GM18502 (cell line): ENCODE results near the gene STOM.
A peak's percentile ranks its signal among the peaks of the same experiment; 100 is the strongest.

Source experiments
- ATAC-seq: cut with Tn5 transposase; IDR thresholded peaks from one replicate; pipeline ENCODE4 v1.9.1; 2021; ENCODE audit warnings: mild to moderate bottlenecking; ENCODE audit not compliant: unreplicated experiment, poor library complexity

STOM gene

DNA sequence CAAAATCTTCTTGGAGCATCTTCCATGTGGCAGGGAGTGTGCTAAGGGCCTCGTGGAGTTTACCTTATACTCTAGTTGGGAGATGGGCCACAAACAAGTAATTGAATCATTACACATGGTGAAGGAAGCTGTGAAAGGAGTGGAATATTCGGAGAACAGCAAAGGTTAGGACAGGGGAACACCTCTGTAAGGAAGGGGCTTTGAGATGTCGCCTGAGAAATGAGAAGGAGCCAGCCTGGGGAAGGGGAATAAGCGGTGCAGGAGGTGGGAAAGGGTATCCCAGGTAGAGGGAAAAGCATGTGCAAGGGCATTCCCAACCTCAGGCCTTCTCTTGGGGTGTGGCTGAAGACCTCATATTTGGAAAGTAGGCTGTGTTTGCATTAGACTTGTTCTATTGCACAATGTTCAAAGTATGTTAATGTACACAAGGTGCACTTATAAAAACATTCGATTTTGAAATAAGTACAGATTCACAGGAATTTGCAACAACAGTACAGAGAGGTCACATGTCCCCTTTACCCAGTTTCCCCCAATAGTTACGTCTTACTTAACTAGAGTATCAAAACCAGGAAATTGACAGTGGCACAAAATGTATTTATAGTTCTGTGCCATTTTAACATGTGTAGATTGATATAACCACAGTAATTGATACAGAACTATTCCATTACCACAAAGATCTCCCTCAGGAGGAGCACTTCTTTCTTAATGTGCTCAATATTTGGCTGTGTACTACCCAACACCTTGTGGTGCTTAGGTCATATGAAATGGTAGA lies 2.4 kb upstream of the STOM start:
- ATAC-seq: no peak

DNA sequence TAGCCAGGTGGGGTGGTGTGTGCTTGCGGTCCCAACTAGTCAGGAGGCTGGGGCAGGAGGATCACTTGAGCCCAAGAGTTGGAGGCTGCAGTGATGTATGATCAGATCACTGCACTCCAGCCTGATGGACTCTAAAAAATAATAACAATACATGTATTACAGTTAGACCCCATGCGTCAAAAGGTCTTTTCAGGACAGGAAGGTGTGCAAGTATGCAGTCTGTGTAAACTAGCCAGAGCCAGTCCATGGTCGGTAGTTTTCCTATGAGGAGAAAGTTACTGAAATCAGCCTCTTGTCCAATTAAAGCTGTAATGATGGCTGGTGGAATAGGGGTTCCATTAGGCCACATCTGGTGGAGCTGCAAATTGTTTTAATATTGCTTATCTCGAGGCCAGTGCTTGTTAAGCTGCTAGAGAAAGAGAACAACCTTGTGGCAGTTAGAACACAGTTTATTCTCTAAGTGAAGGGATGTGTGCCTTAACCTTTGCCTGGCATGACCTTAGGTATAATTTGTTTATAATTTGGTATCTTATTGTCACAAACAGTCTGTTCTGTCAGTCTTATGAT lies 1.5 kb upstream of the STOM start:
- ATAC-seq: no peak

DNA sequence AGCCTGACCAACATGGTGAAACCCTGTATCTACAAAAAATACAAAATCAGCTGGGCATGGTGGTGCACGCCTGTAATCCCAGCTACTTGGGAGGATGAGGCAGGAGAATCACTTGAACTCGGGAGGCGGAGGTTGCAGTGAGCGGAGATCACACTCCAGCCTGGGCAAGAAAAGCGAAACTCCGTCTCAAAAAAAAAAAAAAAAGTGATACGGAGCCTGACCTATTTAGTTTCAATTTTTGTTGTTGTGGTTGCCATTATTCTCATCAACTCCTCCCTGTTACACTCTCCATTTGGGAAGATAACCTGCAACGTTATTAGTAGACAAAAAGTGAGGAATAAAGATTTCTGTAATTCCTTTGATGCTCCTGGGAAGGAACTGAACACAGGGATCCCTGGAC lies 1.3 kb downstream of the STOM start:
- no peak for ATAC-seq

DNA sequence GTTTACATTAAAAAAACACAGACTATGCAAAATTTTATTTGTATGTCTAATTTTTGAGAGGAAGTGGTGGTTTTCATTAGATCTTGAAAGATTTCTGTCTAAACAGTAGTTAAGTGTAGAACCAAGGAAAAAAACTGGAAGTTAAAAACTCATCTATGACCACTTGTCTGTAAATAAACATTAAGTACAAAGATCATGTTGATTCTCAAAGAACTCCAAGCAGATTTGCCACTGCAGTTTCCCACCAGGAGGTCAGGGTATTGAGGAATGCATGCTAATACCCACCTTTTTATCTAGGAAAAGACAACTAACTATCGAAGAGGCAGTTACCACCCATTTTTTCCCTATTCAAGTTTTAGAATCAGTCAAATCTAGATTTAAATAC lies 1.9 kb downstream of the STOM start:
- no peak for ATAC-seq

DNA sequence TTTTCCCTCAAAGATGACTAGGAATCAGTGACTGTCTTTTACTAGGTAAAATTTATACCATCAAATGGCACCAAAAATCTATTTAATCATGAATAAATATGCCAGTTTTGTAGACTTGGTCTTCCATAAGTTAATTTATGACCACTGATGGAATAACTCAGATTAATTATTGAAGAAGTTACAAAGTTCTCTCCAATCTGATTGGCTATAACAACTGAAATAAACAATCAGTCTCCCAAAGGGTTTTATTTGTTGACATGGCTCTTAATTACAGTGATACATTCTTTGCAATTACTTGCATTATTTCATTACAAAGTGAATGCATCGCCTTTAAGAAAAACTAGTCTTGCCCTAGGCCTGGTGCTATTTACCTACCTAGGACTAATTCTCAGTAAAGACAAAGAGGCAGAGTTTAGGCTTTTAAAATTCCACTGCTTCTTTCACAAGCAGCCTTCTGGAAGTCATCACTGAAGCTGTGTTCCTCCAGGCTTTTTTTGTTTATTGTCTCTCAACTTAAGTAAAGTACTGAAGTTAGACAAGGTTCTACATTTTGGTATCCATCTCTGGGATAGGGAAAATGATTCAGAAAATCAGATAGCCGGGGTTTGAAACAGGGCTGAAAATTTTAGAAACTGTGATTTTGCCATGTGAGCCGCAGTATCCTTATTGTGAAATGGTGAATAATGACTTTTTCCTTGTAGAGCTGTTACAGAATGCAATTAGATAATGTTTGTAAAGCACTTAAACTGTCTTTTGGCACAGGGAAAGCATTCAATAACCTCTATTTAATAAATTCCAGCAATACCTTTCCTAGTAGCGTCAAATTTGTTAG lies 2.5 kb downstream of the STOM start:
- no peak for ATAC-seq

DNA sequence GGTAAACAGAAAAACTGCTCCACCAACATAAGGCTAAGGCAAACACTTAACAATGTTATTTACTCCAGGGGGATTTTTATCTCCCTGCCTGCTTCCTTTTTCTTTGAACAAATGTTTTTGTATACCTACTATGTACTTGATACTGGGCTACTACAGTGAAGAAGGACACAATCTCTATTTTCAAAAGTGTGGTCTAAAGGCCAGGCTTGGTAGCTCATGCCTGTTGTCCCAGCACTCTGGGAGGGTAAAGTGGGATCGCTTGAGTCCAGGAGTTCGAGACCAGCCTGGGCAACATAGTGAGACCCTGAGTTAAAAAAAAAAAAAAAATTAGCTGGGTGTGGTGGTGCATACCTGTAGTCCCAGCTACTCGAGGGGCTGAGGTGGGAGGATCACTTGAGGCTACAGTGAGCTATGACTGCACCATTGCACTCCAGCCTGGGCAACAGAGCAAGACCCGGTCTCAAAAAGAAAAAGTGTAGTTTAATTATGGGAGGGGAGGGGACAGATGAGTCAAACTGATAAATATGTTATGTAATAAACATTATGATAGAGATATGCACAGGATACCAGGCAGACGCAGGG lies 3.3 kb downstream of the STOM start:
- ATAC-seq: no peak

DNA sequence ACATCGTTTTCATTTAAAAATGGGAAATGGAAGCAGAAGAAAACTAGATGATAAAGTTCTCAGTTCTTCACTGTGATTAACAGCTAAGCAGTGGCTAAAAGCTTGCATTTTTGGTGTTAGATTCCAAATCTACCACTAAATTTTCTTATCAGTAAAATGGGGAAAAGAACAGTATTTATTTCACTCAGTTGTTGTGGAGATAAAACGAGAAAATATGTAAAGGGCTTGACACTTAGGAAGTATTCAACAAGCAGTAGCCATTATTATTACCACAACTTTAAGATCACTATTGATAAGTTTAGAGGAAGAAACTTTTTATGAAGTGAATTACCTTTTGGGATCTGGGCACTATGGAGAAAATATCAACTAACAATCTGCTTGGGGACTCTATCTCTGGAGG lies 4.5 kb downstream of the STOM start:
- no peak for ATAC-seq

DNA sequence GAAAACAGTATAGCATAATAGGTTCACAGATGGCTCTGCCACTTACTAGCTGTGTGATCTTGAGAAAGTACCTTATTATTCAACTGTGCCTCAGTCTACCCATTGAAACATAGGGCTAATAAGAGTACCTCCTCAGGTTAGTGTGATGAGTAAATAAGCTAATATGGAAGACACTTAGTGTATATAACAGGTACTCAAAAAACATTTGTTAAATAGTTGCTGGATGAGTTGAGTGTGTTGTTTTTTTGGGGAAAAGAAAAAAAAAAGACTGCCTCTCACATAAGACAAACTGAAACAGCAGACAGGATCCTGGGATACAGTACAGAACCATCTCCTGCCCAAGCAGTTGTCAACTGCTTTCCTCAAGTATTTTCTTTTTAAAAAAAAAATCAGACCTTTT lies 5.2 kb downstream of the STOM start:
- ATAC-seq: no peak

DNA sequence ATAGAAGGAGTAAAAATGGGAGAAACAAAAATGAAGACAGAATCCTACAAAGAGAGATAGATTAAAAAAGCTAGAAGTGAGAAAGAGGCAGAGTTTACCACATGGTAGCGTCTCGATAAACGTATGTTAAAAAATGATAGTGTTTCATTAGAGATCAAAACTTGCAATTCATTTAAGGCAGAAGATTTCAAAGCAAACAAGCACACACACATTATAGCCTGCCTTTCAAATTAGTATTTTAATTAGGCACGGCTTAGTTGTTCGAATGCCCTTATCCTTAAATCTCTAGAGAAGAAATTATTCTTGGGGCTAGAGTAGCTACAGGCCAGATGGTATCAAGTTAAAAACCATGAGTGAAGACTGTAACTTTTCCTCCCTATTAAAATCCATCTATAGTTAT lies 6.0 kb downstream of the STOM start:
- no peak for ATAC-seq

DNA sequence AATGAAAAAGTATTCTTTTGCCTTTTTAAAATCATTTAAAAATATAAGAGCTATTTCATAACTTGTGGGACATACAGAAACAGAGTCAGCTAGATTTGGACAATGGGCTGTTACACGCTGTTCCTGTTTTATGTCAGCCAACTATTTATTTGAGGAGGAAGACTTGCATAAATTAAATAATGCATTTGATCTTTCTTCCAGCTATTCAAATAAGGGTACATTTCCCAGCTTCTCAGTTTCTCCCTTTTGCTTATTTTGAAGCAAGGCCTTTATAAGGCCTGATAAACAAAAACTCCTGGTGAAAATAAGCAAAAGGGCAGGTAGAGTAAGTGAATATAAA lies 6.5 kb downstream of the STOM start:
- no peak for ATAC-seq

DNA sequence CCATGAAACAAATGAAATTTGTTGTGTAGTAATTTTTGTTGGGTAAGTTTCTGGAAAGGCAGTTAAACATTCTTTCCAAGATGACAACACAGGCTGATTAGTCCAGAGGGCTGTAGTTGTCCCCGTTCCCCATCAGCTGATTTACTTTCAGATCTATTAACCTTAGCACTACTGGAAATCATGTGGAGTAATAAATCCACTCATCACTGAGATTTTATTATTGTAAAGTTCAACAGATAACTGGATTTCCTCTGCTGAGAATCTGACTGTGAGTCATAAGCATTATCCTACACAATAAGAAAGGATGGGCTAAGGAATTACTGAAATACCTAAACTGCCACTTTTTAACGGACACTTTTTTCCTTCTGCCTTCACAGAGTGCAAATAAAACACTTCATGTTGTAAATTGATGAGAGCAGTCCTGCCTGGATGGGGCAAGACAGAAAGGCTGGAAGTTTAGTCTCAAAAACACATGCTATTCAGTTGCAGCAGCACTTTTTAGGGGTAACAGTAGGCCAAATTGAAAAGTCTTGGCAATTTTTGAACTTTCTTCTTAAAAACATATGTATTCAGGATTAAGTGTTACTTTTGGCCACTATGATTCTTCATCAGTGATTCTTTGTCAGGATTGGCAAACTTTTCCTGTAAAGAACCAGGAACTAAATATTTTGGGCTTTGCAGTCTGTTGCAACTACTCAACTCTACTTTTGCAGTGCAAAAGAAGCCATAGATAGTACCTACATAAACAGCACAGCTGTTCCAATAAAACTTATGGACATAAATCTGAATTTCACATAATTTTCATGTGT lies 7.0 kb downstream of the STOM start:
- ATAC-seq: no peak

DNA sequence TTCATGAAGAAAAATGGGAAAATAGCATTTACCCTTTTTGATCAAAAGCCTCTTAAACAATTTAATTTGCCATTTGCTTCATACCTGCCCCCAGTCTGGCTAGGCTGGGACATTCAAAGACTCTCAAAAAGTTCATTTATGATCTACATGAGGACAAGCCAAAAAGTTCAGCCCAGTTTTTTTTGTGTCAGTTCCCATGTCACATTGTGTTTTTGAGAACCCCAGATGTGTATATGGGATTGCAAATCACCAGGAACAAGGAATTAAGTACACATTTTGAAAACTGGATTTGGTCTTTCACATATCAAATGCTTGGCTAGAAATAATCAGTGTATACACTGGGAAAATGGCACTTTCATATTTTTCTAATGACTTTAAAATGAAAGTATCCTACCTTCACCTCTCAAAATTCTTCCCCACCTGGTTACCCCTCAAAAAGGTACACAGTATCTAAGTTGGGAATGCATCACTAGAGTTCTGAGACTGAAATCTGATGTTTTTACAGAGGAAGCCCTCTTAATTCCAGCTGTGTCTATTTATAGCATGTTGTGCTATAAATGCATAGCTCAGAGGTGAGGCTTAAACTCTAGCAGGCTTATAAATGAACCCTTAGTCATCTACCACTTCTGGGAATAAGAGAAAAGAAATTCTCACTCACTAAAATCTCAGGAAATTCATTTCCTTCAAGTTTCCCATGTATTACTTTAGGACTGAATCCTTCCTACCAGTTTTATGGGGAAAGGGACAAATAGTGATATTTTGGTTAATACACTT lies 9.3 kb downstream of the STOM start:
- ATAC-seq: no peak

DNA sequence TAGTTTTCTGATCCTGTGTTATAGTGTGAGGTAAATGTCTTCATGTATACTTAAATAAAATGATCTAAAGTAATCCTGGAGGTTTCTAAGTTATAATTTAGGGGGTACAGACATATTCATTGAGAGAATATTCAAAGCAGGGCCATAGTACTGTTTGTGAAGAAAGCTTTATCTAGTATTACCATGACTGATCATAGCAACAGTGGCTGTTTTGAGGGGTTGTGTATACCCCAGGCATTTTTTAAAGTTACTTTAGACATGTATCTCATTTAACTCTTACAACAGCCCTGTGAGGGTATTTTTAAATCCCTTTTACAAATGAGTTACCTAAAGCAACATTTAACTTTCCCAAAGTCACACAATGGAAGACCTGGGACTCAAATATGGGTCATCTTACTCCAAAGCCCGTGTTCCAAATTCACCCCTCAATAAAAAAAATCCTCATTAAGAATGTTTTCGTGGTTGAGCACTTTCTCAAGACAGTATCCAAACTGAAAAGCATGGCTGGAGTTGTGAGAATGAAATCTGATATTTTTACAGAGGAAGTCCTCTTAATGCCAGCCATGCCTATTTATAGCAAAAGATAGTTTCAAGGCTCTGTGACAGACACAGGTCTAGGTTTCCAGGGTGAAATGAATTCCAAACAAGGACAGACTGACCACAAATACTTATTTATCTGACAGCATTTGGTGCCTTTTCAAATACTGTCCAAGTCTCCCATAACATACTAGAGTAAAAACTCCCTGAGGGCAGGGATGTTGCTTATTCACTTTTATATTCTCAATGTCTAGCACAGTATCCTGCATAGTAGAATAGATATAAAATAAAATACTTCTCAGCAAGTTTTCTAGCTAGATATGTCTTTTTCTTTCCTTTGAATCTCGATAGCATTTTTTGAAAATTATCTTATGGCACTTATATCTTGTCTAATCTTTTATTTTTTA lies 10.4 kb downstream of the STOM start:
- peak; percentile 32 for ATAC-seq

DNA sequence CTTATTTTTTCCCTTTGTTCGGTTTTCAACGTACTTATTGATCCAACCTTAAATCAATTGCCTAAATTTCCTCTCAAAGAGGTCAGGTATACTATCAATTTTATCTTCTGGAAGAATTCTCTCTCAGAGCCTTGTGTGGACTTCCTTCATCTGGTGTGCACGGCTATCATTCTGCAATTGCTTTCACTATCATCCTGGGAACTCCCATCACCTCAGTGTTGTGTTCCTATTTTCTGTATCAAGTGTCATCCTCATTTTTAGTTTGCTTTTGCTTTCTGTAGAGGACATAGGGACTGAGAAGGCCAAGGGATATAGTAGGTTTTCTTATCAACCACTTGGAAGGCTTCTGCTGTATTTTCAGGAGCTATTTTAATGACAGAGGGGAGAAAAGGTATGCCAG lies 11.3 kb downstream of the STOM start:
- peak; percentile 69 for ATAC-seq

DNA sequence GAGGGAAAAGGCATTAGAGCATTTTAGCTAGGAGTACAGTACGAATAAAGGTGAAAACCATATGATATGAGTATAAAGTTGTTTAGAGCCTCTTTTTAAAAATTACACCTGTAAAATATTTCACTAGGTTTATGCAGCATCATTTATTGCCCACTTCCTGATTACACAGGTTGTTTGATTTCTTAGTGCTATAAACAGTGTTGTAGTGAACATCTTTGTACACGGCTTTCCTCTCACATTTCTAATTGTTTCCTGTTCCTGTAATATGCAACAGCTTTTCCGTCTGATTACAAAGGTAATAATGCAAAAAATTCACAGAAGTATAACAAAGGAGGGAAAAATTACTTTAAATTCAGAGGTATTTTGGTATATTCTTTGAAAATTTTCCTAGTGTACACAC lies 13.0 kb downstream of the STOM start:
- ATAC-seq: no peak

DNA sequence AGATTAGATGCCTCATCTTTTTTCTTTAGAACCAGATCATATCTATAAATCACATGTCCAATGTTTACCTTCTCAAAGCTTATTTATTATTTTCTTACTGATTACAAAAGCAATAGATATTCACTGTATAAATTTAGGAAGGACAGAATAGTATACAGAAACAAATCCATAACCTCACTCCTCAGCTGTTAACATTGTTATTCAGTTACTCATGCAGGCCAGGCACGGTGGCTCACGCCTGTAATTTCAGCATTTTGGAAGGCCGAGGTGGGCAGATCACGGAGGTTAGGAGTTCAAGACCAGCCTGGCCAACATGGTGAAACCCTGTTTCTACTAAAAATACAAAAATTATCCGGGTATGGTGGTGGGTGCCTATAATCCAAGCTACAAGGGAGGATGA lies 15.3 kb downstream of the STOM start:
- ATAC-seq: no peak

DNA sequence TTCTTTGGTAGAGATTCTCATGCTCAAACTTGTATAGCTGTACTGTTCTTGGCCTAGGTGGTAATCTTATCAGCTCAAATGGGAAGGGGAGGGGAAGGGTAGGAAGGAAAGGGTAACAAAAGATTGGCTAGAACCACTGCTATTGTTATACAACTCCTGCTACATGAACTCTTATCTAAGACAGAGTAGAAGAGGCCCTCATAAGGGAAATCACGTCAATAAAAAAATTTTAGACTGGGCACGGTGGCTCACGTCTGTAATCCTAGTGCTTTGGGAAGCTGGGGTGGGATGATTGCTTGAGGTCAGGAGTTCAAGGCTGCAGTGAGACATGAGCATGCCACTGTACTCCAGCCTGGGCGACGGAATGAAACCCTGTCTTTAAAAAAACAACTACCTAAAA lies 15.9 kb downstream of the STOM start:
- no peak for ATAC-seq

DNA sequence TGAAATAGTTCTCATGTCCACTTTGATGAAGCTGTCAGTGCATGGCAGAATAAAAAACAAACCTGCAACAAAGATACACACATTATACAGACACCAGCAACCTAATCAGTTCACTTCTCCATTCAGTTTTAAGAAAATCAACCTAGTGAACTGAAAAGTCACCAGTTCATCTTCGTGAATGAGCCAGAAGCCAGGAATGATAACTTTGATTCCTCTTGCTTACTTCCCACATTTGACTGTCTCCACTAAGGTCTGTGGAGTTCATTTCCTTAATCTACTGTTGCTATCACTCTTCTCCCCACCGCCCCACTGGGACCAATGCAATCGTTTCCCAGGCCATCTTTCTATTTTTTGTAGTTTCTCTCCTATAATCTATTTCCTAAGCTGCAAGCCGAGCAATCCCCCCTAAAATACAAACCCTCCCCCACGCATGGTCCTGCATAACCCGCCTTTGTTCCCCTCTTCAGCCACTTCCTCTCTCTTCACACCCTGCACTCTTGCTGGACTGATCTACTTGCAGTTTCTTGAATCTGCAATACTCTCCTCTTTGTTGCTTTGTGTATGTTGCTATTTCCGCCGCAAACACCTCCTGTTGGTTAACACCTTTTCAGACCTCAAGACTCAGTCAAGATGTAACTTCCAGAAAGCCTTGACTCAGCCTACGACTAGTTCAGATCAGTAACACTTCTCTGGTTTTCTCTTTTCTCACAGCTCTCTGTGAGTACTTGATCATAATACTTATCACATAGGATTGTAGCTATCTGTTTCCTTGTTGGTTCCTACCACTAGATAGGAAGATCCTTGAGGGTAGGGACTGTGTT lies 16.6 kb downstream of the STOM start:
- ATAC-seq: peak; percentile 96
